ENCODE data around the gene MCM6.
"Not testable (repeated sequence)": the region's sequence is repeated elsewhere in the genome, so short reads cannot be mapped to it uniquely, and the experiment has no call there.

The MCM6 gene

GRCh38 chr2:135876066-135876711 is at the start of gene MCM6:
TSS of gene MCM6 (minus strand) at chr2:135876443. CDS start at chr2:135876365, 78 bp downstream.
- peak; percentile 99 for DNase-seq (ENCODE audit: low read depth)

GRCh38 chr2:135925571-135925970 is 49.3 kb upstream of the MCM6 start:
- DNase-seq (ENCODE audit: low read depth), result peak; percentile 42

DNA sequence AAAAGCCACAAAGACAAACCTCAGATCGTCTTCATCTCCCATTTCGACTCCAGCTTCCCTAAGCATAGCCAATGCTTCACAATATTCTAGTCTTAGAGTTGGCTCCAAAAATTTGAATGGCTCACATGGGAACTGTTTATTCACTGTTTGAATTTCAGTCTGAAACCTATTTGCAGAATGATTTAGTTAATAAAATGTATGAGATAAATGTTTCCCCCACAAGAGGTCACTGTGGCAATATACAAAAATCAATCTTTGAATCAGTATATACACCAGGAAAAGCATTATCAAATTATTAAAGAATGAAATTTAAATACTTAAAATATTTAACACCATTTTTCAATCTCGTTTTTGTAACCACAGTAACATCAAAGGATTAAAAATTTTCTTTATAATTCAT is 40.0 kb upstream of the MCM6 start:
- peak; percentile 12 for DNase-seq (ENCODE audit: low read depth)

GRCh38 chr2:135914485-135914884 is 38.2 kb upstream of the MCM6 start:
- DNase-seq (ENCODE audit: low read depth), result no peak

DNA sequence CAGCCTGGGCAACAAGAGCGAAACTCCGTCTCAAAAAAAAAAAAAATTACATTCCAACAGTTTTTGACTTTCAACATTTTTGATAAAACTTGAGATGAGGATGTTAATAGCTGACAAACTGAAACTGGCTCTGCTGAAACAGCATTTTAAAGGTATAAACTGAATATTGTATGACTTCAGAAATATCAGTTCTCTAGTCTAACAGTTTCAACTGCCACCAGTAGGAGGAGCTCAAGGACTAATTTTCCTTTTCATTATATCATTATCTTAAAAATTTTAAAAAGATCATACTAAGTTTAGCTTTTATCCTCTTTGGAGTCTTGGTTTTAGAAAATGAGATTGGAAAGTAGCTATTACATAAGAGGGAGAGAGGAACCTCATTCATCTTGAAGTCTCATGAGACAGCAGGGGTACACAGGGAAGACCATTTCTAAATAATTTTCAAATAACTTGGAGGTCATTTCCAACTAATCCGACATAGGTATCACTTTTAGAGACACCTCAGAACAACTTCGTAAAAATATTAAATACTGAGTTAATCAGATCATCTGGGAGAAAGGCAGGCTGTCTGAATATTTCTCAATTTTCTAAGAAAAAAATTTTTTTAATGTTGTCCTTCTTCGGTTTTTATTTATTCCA is 37.6 kb upstream of the MCM6 start:
- DNase-seq (ENCODE audit: low read depth), result peak; percentile 25

DNA sequence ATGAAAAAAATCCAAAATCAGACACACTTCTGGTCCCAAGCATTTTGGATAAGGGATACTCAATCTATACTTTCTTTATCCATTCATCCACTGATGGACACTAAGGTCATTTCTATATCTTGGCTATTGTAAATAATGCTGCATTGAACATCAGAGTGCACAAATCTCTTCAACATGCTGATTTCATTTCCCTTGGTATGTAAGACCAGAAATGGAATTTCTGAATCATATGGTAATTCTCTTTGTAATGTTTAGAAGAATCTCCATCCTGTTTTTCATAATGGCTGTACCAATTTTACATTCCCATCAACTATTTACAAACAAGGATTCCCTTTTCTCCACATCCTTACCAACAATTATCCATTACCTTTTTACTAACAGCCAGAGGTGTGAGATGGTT is 33.7 kb upstream of the MCM6 start:
- DNase-seq (ENCODE audit: low read depth), result peak; percentile 62

- no peak for DNase-seq (ENCODE audit: low read depth)
Observed at GRCh38 chr2:135905679-135906078, 29.4 kb upstream of the MCM6 start.

- DNase-seq (ENCODE audit: low read depth), result peak; percentile 13
Observed at GRCh38 chr2:135904341-135904989, 28.2 kb upstream of the MCM6 start.

GRCh38 chr2:135903650-135904049 is 27.4 kb upstream of the MCM6 start:
- no peak for DNase-seq (ENCODE audit: low read depth)

- no peak for DNase-seq (ENCODE audit: low read depth)
Observed at GRCh38 chr2:135899567-135899966, 23.3 kb upstream of the MCM6 start.

- no peak for DNase-seq (ENCODE audit: low read depth)
Observed at GRCh38 chr2:135898234-135898786, 22.1 kb upstream of the MCM6 start.

- DNase-seq (ENCODE audit: low read depth), result no peak
Observed at GRCh38 chr2:135894930-135895329, 18.7 kb upstream of the MCM6 start.

- DNase-seq (ENCODE audit: low read depth), result no peak
Observed at GRCh38 chr2:135893374-135893794, 17.1 kb upstream of the MCM6 start.

- no peak for DNase-seq (ENCODE audit: low read depth)
Observed at GRCh38 chr2:135890835-135891234, 14.6 kb upstream of the MCM6 start.

DNA sequence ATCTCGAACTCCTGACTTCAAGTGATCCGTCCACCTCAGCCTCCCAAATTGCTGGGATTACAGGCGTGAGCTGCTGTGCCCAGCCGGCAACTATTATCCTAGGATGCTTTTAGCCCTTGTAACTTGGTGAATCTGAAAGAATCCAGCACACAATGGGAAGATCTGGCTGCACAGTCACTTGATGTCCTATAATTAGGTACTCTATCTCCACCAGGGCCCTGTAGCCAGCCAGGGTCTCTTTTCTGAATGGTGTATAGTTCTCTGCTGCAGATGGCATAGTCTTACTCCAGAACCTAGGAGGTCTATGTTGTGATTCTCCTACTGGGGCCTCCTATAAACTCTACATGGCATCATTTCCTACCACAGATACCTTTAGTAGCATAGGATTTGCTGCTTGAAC is 13.9 kb upstream of the MCM6 start:
- DNase-seq (ENCODE audit: low read depth), result no peak

DNA sequence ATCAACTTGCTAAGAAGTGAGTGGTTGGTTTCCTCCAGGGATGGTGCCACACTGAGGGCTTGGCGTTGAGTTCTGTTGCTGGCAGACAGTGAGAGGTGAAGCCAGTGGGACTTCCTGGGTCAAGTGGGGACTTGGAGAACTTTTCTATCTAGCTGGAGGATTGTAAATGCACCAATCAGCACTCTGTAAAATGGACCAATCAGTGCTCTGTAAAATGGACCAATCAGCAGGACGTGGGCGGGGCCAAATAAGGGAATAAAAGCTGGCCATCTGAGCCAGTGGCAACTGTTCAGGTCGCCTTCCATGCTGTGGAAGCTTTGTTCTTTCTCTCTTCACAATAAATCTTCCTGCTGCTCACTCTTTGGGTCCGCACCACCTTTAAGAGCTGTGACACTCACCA is 12.3 kb upstream of the MCM6 start:
- not testable (repeated sequence) for DNase-seq (ENCODE audit: low read depth)

DNA sequence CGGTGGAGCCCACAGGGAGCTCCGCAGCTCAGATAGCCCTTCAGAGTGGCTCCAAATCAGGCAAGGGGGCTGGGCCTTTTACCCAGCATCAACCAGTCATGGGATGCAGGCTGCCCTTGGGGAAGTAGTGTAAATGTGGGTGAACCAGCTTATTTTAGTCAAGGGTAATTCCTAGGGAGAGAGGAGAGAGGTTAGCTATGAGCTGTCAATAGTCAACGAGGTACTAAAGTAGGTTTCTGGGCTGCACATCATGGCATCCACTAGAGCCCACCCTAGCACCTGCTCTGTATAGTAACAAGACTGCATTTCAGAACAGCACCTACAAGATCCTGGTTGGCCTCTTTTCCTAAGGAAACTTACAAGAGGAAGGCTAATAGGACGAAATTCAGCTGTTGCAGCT is 9.5 kb upstream of the MCM6 start:
- no peak for DNase-seq (ENCODE audit: low read depth)

DNA sequence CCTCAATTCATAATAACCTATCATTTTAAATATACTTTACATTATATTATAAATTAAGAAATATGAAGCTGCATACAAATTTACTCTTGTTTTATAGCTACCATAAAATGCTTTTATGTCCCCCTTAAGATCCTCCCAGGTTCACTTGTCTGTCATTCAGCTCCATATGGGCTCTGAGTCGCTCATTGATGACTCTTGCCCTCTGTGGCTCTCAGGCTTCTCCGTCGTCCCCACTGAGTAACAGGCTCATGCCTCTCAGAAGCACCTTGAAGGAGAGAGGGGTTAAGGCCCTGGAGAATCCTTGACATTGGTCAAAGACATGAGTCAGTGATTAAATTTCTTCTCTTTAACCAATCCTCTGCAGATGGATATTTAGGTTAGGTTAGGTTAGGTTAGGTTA is 6.2 kb upstream of the MCM6 start:
- DNase-seq (ENCODE audit: low read depth), result no peak

DNA sequence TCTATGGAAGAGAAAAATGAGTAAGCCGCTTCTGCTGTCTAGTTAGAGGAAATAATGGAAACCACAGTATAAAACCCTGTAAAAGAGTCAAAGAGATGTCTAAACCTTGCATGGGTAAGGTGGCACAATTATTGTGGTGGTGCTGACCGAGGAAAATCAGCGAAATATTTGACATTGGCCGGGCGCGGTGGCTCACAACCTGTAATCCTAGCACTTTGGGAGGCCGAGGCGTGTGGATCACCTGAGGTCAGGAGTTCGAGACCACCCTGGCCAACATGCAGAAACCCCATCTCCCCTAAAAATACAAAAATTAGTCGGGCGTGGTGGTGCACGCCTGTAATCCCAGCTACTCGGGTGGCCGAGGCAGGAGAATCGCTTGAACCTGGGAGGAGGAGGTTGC is 527 bp upstream of the MCM6 start:
- DNase-seq (ENCODE audit: low read depth), result not testable (repeated sequence)

- peak; percentile 55 for DNase-seq (ENCODE audit: low read depth)
Observed at GRCh38 chr2:135875491-135876065, 665 bp downstream of the MCM6 start.

DNA sequence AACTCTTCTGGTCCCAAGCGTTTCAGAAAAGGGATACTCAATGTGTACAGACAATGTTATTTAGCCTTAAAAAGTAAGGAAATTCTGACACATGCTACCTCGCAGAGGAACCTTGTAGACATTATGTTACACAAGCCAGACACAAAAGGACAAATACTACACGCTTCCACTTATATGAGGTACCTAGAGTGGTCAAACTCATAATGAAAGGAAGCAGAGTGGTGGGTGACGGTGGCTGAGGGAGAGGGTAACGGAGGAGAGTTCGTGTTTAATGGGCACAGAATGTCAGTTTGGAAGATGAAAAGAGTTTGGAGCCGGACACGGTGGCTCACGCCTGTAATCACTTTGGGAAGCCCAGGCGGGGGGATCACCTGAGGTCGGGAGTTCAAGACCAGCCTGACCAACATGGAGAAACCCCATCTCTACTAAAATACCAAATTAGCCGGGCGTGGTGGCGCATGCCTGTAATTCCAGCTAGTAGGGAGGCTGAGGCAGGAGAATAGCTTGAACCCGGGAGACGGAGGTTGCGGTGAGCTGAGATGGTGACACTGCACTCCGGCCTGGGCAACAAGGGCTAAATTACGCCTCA is 1.4 kb downstream of the MCM6 start:
- no peak for DNase-seq (ENCODE audit: low read depth)

- DNase-seq (ENCODE audit: low read depth), result no peak
Observed at GRCh38 chr2:135870571-135870970, 5.7 kb downstream of the MCM6 start.

Measured in fibroblast of gingiva (primary cell).